HL-60 (cell line): Measurements from ENCODE around the gene CCDC191.

ENCODE experiments used
- DNase-seq, 2 experiments: peaks; one replicate each; pipeline ENCODE4 v3.0.0-alpha.2; 2010 to 2020; ENCODE audit warnings: low read depth in 1 of 2, low spot score in 1 of 2
- H3K27ac ChIP-seq: fragments of 250-450 bp; sonication (Bioruptor Pico); replicated peaks from 2 replicates; pipeline ENCODE4 v1.5.1; 2020; ENCODE audit warnings: mild to moderate bottlenecking, moderate library complexity
- H3K27me3 ChIP-seq: fragments of 250-450 bp; sonication (Bioruptor Pico); 2 replicates; pipeline ENCODE4 v1.5.1; 2021; ENCODE audit warnings: mild to moderate bottlenecking, moderate library complexity; ENCODE audit not compliant: insufficient read depth, poor library complexity, severe bottlenecking
- H3K4me3 ChIP-seq: replicated peaks from 2 replicates; pipeline ENCODE4 v1.5.1; 2011; ENCODE audit warnings: mild to moderate bottlenecking, control low read depth, low read length; ENCODE audit not compliant: insufficient read depth
- GABPA ChIP-seq: IDR thresholded peaks from 2 replicates; pipeline ENCODE4 v1.6.1; 2012; ENCODE audit warnings: low read depth
- POLR2AphosphoS5 ChIP-seq: IDR thresholded peaks from 2 replicates; pipeline ENCODE4 v1.6.1; 2012; ENCODE audit warnings: low read depth
- SPI1 ChIP-seq: IDR thresholded peaks from 2 replicates; pipeline ENCODE4 v1.6.1; 2012; ENCODE audit warnings: low read depth, mild to moderate bottlenecking, borderline replicate concordance
- TF ChIP-seq, protein P1 (sequence below): IDR thresholded peaks from one replicate; pipeline ENCODE4 v1.5.1; 2011; ENCODE audit warnings: low read length, control low read depth, inconsistent platforms; ENCODE audit not compliant: insufficient read depth
- TF ChIP-seq, protein P2 (sequence below): IDR thresholded peaks from 2 replicates; pipeline ENCODE4 v1.6.1; 2012; ENCODE audit warnings: low read depth; ENCODE audit not compliant: insufficient replicate concordance

Gene CCDC191

GRCh38 chr3:113947372-113948014 lies 108.8 kb downstream of the CCDC191 start, which contains the start of gene ZDHHC23:
Gene ZDHHC23, plus strand, starts transcription at chr3:113948013. Its CDS starts 790 bp downstream, at chr3:113948803.
- TF ChIP-seq SPI1 (no peak), GABPA (no peak), POLR2AphosphoS5 (no peak)
- TF ChIP-seq, protein P1, sequence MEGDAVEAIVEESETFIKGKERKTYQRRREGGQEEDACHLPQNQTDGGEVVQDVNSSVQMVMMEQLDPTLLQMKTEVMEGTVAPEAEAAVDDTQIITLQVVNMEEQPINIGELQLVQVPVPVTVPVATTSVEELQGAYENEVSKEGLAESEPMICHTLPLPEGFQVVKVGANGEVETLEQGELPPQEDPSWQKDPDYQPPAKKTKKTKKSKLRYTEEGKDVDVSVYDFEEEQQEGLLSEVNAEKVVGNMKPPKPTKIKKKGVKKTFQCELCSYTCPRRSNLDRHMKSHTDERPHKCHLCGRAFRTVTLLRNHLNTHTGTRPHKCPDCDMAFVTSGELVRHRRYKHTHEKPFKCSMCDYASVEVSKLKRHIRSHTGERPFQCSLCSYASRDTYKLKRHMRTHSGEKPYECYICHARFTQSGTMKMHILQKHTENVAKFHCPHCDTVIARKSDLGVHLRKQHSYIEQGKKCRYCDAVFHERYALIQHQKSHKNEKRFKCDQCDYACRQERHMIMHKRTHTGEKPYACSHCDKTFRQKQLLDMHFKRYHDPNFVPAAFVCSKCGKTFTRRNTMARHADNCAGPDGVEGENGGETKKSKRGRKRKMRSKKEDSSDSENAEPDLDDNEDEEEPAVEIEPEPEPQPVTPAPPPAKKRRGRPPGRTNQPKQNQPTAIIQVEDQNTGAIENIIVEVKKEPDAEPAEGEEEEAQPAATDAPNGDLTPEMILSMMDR, result no peak
- TF ChIP-seq, protein P2, sequence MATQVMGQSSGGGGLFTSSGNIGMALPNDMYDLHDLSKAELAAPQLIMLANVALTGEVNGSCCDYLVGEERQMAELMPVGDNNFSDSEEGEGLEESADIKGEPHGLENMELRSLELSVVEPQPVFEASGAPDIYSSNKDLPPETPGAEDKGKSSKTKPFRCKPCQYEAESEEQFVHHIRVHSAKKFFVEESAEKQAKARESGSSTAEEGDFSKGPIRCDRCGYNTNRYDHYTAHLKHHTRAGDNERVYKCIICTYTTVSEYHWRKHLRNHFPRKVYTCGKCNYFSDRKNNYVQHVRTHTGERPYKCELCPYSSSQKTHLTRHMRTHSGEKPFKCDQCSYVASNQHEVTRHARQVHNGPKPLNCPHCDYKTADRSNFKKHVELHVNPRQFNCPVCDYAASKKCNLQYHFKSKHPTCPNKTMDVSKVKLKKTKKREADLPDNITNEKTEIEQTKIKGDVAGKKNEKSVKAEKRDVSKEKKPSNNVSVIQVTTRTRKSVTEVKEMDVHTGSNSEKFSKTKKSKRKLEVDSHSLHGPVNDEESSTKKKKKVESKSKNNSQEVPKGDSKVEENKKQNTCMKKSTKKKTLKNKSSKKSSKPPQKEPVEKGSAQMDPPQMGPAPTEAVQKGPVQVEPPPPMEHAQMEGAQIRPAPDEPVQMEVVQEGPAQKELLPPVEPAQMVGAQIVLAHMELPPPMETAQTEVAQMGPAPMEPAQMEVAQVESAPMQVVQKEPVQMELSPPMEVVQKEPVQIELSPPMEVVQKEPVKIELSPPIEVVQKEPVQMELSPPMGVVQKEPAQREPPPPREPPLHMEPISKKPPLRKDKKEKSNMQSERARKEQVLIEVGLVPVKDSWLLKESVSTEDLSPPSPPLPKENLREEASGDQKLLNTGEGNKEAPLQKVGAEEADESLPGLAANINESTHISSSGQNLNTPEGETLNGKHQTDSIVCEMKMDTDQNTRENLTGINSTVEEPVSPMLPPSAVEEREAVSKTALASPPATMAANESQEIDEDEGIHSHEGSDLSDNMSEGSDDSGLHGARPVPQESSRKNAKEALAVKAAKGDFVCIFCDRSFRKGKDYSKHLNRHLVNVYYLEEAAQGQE, result no peak
- peak; percentile 17 to 33 for DNase-seq
- Histone ChIP-seq H3K4me3 (peak within 1 kb of the TSS; percentile 71), H3K27me3 (peaks cover 26% of the 10 kb centered on the region), H3K27ac (no peak within 1 kb of the TSS)

DNA sequence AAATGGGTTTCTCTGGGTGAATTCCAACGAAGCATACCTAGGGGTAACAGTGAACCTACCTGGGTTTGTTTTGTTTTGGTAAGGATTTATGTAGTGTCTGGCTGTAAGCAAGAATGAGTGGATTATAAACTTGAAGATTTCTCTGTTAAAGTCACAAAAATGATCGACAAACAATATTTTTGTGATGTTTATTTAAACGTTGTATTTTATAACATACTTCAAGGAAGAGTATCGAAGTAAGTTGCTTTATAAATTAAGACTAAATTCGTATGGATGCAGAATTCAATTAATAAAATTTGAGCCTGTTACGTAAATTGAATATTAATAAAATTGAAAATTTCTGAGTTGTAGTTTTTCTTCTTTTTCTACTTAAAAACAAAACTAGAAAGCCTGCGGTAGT lies 109.5 kb downstream of the CCDC191 start:
- no peak for DNase-seq
- Histone ChIP-seq H3K27ac (no peak overlapping the region), H3K27me3 (peaks cover 26% of the 10 kb centered on the region), H3K4me3 (no peak overlapping the region)
- TF ChIP-seq, protein P1, result no peak
- TF ChIP-seq GABPA (no peak), POLR2AphosphoS5 (no peak), SPI1 (no peak)
- TF ChIP-seq, protein P2, result no peak

- TF ChIP-seq, protein P1, result no peak
- TF ChIP-seq, protein P2, result no peak
- TF ChIP-seq GABPA, result no peak
- peak; percentile 94 for TF ChIP-seq POLR2AphosphoS5
- Histone ChIP-seq H3K4me3 (no peak overlapping the region), H3K27ac (no peak overlapping the region), H3K27me3 (peaks cover 3% of the 10 kb centered on the region)
- DNase-seq, result peak in 1 of 2 experiments; percentile 5
Measured at GRCh38 chr3:113927556-113927955, 128.8 kb downstream of the CCDC191 start.
